Measurements from ENCODE around the gene SKI. TPM values are rescaled to one million over a fixed set of nuclear protein-coding genes. Genes with fewer than 3 reads are reported as not detected.
A peak's percentile ranks its signal among the peaks of the same experiment; 100 is the strongest.

The SKI gene
- total RNA-seq, 1 donor from 2014 or later: 66.2 TPM

DNA sequence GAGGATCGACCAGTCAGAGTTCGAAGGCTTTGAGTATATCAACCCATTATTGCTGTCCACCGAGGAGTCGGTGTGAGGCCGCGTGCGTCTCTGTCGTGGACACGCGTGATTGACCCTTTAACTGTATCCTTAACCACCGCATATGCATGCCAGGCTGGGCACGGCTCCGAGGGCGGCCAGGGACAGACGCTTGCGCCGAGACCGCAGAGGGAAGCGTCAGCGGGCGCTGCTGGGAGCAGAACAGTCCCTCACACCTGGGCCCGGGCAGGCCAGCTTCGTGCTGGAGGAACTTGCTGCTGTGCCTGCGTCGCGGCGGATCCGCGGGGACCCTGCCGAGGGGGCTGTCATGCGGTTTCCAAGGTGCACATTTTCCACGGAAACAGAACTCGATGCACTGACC, 43.2 kb upstream of the SKI start:
- Histone ChIP-seq H2AFZ (ENCODE audit: low read depth, low read length) (no peak overlapping the region), H4K20me1 (ENCODE audit: insufficient read depth, low read length) (no peaks in the 10 kb centered on the region), H3K4me1 (ENCODE audit: insufficient read depth, low read length) (peaks cover 6% of the 10 kb centered on the region), H3K9ac (ENCODE audit: low read length) (no peak overlapping the region), H3K9me3 (ENCODE audit: insufficient read depth, low read depth, low read length) (no peaks in the 10 kb centered on the region), H3K79me2 (ENCODE audit: insufficient read depth, low read length) (peaks cover under 1% of the 10 kb centered on the region), H3K27ac (ENCODE audit: low read depth, low read length) (no peak overlapping the region), H3K4me3 (ENCODE audit: insufficient read depth, low read depth, low read length) (no peak overlapping the region), H3K4me2 (ENCODE audit: low read length) (no peak overlapping the region), H3K27me3 (ENCODE audit: insufficient read depth, low read length) (no peaks in the 10 kb centered on the region), H3K36me3 (ENCODE audit: insufficient read depth, low read length) (no peaks in the 10 kb centered on the region)
- H3K9me3 Mint-ChIP-seq (ENCODE audit: unreplicated experiment): no peaks in the 10 kb centered on the region
- H3K4me1 Mint-ChIP-seq (ENCODE audit: low read depth, unreplicated experiment): peaks cover 2% of the 10 kb centered on the region
- no peak overlapping the region for H3K27ac Mint-ChIP-seq (ENCODE audit: unreplicated experiment)
- DNase-seq (ENCODE audit: low read depth) (no peak), FAIRE-seq (no peak)
- no peaks in the 10 kb centered on the region for H3K27me3 Mint-ChIP-seq (ENCODE audit: low read depth, unreplicated experiment)
- peaks cover 15% of the 10 kb centered on the region for H3K36me3 Mint-ChIP-seq (ENCODE audit: low read depth, unreplicated experiment)
- TF ChIP-seq CTCF (IDR thresholded peaks at IDR 0.05; ENCODE audit: insufficient read depth, low read depth, low read length) (no peak), EZH2 (IDR thresholded peaks at IDR 0.05; ENCODE audit: insufficient read depth, low read length) (no peak)
- no peak overlapping the region for H3K4me3 Mint-ChIP-seq (ENCODE audit: unreplicated experiment)

GRCh38 chr1:2185880-2186855, 42.0 kb upstream of the SKI start:
- H3K36me3 Mint-ChIP-seq (ENCODE audit: low read depth, unreplicated experiment): peaks cover 11% of the 10 kb centered on the region
- FAIRE-seq: no peak
- Histone ChIP-seq H3K27me3 (ENCODE audit: insufficient read depth, low read length) (no peaks in the 10 kb centered on the region), H3K4me2 (ENCODE audit: low read length) (no peak overlapping the region), H3K9me3 (ENCODE audit: insufficient read depth, low read depth, low read length) (no peaks in the 10 kb centered on the region), H2AFZ (ENCODE audit: low read depth, low read length) (no peak overlapping the region), H3K4me3 (ENCODE audit: insufficient read depth, low read depth, low read length) (no peak overlapping the region), H3K36me3 (ENCODE audit: insufficient read depth, low read length) (no peaks in the 10 kb centered on the region), H3K4me1 (ENCODE audit: insufficient read depth, low read length) (peaks cover 15% of the 10 kb centered on the region), H3K9ac (ENCODE audit: low read length) (no peak overlapping the region), H4K20me1 (ENCODE audit: insufficient read depth, low read length) (peaks cover 10% of the 10 kb centered on the region), H3K27ac (ENCODE audit: low read depth, low read length) (no peak overlapping the region), H3K79me2 (ENCODE audit: insufficient read depth, low read length) (peaks cover 13% of the 10 kb centered on the region)
- no peak for DNase-seq (ENCODE audit: low read depth)
- peak overlapping the region; percentile 18 for H3K27ac Mint-ChIP-seq (ENCODE audit: unreplicated experiment)
- TF ChIP-seq CTCF (IDR thresholded peaks at IDR 0.05; ENCODE audit: insufficient read depth, low read depth, low read length): no peak
- TF ChIP-seq EZH2 (IDR thresholded peaks at IDR 0.05; ENCODE audit: insufficient read depth, low read length): no peak
- H3K9me3 Mint-ChIP-seq (ENCODE audit: unreplicated experiment): no peaks in the 10 kb centered on the region
- H3K27me3 Mint-ChIP-seq (ENCODE audit: low read depth, unreplicated experiment): no peaks in the 10 kb centered on the region
- no peak overlapping the region for H3K4me3 Mint-ChIP-seq (ENCODE audit: unreplicated experiment)
- peaks cover 2% of the 10 kb centered on the region for H3K4me1 Mint-ChIP-seq (ENCODE audit: low read depth, unreplicated experiment)

- H3K27ac Mint-ChIP-seq (ENCODE audit: unreplicated experiment): peak overlapping the region; percentile 18
Measured at GRCh38 chr1:2186901-2187300, 41.2 kb upstream of the SKI start.

More at GRCh38 chr1:2186901-2187300, 41.2 kb upstream of the SKI start:
- H3K36me3 Mint-ChIP-seq (ENCODE audit: low read depth, unreplicated experiment): peaks cover 11% of the 10 kb centered on the region
- Histone ChIP-seq H3K27me3 (ENCODE audit: insufficient read depth, low read length) (no peaks in the 10 kb centered on the region), H3K27ac (ENCODE audit: low read depth, low read length) (no peak overlapping the region), H3K4me2 (ENCODE audit: low read length) (no peak overlapping the region), H3K9me3 (ENCODE audit: insufficient read depth, low read depth, low read length) (no peaks in the 10 kb centered on the region), H3K4me3 (ENCODE audit: insufficient read depth, low read depth, low read length) (no peak overlapping the region), H2AFZ (ENCODE audit: low read depth, low read length) (no peak overlapping the region), H4K20me1 (ENCODE audit: insufficient read depth, low read length) (peaks cover 15% of the 10 kb centered on the region), H3K9ac (ENCODE audit: low read length) (no peak overlapping the region), H3K36me3 (ENCODE audit: insufficient read depth, low read length) (no peaks in the 10 kb centered on the region), H3K79me2 (ENCODE audit: insufficient read depth, low read length) (peaks cover 20% of the 10 kb centered on the region), H3K4me1 (ENCODE audit: insufficient read depth, low read length) (peaks cover 15% of the 10 kb centered on the region)
- FAIRE-seq: no peak
- H3K4me3 Mint-ChIP-seq (ENCODE audit: unreplicated experiment): no peak overlapping the region
- H3K9me3 Mint-ChIP-seq (ENCODE audit: unreplicated experiment): no peaks in the 10 kb centered on the region
- no peak for DNase-seq (ENCODE audit: low read depth)
- TF ChIP-seq EZH2 (IDR thresholded peaks at IDR 0.05; ENCODE audit: insufficient read depth, low read length) (no peak), CTCF (IDR thresholded peaks at IDR 0.05; ENCODE audit: insufficient read depth, low read depth, low read length) (no peak)
- H3K27me3 Mint-ChIP-seq (ENCODE audit: low read depth, unreplicated experiment): no peaks in the 10 kb centered on the region
- H3K4me1 Mint-ChIP-seq (ENCODE audit: low read depth, unreplicated experiment): peaks cover 3% of the 10 kb centered on the region

Measured in astrocyte (in vitro differentiated cells and primary cell).